A673 (cell line): ENCODE data around the gene METTL27. TPM values are rescaled to one million over a fixed set of nuclear protein-coding genes. Genes with fewer than 3 reads are reported as not detected.
A peak's percentile ranks its signal among the peaks of the same experiment; 100 is the strongest.

ENCODE experiments used
- BruUV-seq: library from RNA; stranded (reverse); fragments of 400-500 nt; replicated peaks from 2 replicates; lab custom pipeline; 2021; lab: Mats Ljungman, UMichigan
- CTCF ChIA-PET: fragments of 300-600 bp; sonication (Branson Sonifier 250); formaldehyde crosslinking; loops from one replicate; lab custom pipeline; 2022; ENCODE audit warnings: antibody characterized with exemption; lab: Charles Lee
- POLR2A ChIA-PET: fragments of 300-600 bp; sonication (Branson Sonifier 250); formaldehyde crosslinking; loops from one replicate; lab custom pipeline; 2022; ENCODE audit warnings: antibody characterized with exemption; ENCODE audit not compliant: low non-redundant PET; lab: Charles Lee
- DNase-seq: peaks from one replicate; pipeline ENCODE4 v3.0.0-alpha.2; 2015; ENCODE audit warnings: low spot score
- H3K27ac ChIP-seq: fragments of 200-600 bp; sonication (generic); 2 replicates; pipeline ENCODE4 v1.5.1; 2016; ENCODE audit warnings: mixed run types, low read depth, mild to moderate bottlenecking, mixed read lengths, antibody characterized with exemption, low read length; ENCODE audit not compliant: poor library complexity, severe bottlenecking
- H3K27me3 ChIP-seq: fragments of 200-600 bp; sonication (generic); replicated peaks from 2 replicates; pipeline ENCODE4 v1.6.1; 2017; ENCODE audit warnings: mixed run types, low read depth, mild to moderate bottlenecking, mixed read lengths, antibody characterized with exemption, low read length; ENCODE audit not compliant: insufficient read depth, poor library complexity
- H3K36me3 ChIP-seq: fragments of 200-600 bp; sonication (generic); 2 replicates; pipeline ENCODE4 v1.6.1; 2016; ENCODE audit warnings: mixed run types, mild to moderate bottlenecking, mixed read lengths, antibody characterized with exemption, low read length; ENCODE audit not compliant: insufficient read depth, poor library complexity, severe bottlenecking
- H3K4me1 ChIP-seq: fragments of 200-600 bp; sonication (generic); 2 replicates; pipeline ENCODE4 v1.6.1; 2017; ENCODE audit warnings: mixed run types, mild to moderate bottlenecking, mixed read lengths, antibody characterized with exemption, low read length; ENCODE audit not compliant: insufficient read depth, poor library complexity, severe bottlenecking
- H3K4me3 ChIP-seq: fragments of 200-600 bp; sonication (generic); 2 replicates; pipeline ENCODE4 v1.5.1; 2016; ENCODE audit warnings: low read depth, mixed run types, mild to moderate bottlenecking, mixed read lengths, low read length; ENCODE audit not compliant: poor library complexity, severe bottlenecking
- H3K9me3 ChIP-seq: fragments of 200-600 bp; sonication (generic); 2 replicates; pipeline ENCODE4 v1.6.1; 2016; ENCODE audit warnings: mixed run types, low read depth, mild to moderate bottlenecking, mixed read lengths, antibody characterized with exemption, low read length; ENCODE audit not compliant: poor library complexity, severe bottlenecking
- CTCF ChIP-seq: fragments of 300-800, 200-600 bp; sonication (generic); conservative IDR thresholded peaks from 2 replicates; pipeline ENCODE4 v1.5.1; 2017; ENCODE audit warnings: low read depth, mild to moderate bottlenecking, antibody characterized with exemption, low read length, moderate library complexity, mixed read lengths
- EZH2 ChIP-seq: fragments of 200-600 bp; sonication (generic); IDR thresholded peaks from 2 replicates; pipeline ENCODE4 v1.6.1; 2017; ENCODE audit warnings: borderline replicate concordance, low read depth, mild to moderate bottlenecking, mixed read lengths, antibody characterized with exemption, low read length; ENCODE audit not compliant: poor library complexity, severe bottlenecking
- intact Hi-C: fragments of 100-400 bp; cut with micrococcal nuclease; formaldehyde crosslinking; loops from one replicate; pipeline ENCODE4 v1.10.0; 2022; ENCODE audit not compliant: unreplicated experiment
- total RNA-seq: library from RNA; stranded (reverse); gene quantifications from 2 replicates; pipeline ENCODE4 v1.2.3, GENCODE V29; 2021

Gene METTL27
- total RNA-seq, 1 experiment from 2014 or later, result not detected

- H3K4me3 ChIP-seq, result no peak overlapping the region
- no peaks in the 10 kb centered on the region for H3K36me3 ChIP-seq
- no peak overlapping the region for H3K27ac ChIP-seq
- no peaks in the 10 kb centered on the region for H3K27me3 ChIP-seq
- DNase-seq, result peak; percentile 55
- ChIA-PET CTCF (no interaction called here), POLR2A (no interaction called here)
- H3K4me1 ChIP-seq, result no peaks in the 10 kb centered on the region
- TF ChIP-seq CTCF, result no peak
- no peak for TF ChIP-seq EZH2
- intact Hi-C loops, result no loop called here
- BruUV-seq, result no TSS peak
- no peaks in the 10 kb centered on the region for H3K9me3 ChIP-seq
Observed at GRCh38 chr7:73888959-73889358, 46.6 kb upstream of the METTL27 start.

- Histone ChIP-seq H3K27me3 (no peaks in the 10 kb centered on the region), H3K36me3 (no peaks in the 10 kb centered on the region), H3K27ac (no peak overlapping the region), H3K4me3 (no peak overlapping the region), H3K4me1 (no peaks in the 10 kb centered on the region), H3K9me3 (no peaks in the 10 kb centered on the region)
- ChIA-PET CTCF (no interaction called here), POLR2A (no interaction called here)
- DNase-seq, result no peak
- TF ChIP-seq CTCF, result no peak
- TF ChIP-seq EZH2, result no peak
- BruUV-seq, result no TSS peak
- intact Hi-C loops, result no loop called here
Observed at GRCh38 chr7:73887762-73888161, 45.4 kb upstream of the METTL27 start.

- H3K4me1 ChIP-seq, result no peaks in the 10 kb centered on the region
- H3K27ac ChIP-seq, result no peak overlapping the region
- POLR2A ChIA-PET, result no interaction called here
- DNase-seq, result no peak
- TF ChIP-seq CTCF (no peak), EZH2 (no peak)
- H3K27me3 ChIP-seq, result peaks cover 2% of the 10 kb centered on the region
- H3K4me3 ChIP-seq, result no peak overlapping the region
- BruUV-seq, result no TSS peak
- intact Hi-C loops, result no loop called here
- no peaks in the 10 kb centered on the region for H3K36me3 ChIP-seq
- no peaks in the 10 kb centered on the region for H3K9me3 ChIP-seq
- CTCF ChIA-PET, result no interaction called here
Observed at GRCh38 chr7:73885975-73886798, 43.9 kb upstream of the METTL27 start.
